Transverse colon (tissue), 4 donors: Measurements from ENCODE around the gene IL1RAPL1. TPM values are rescaled to one million over a fixed set of nuclear protein-coding genes. Genes with fewer than 3 reads are reported as not detected.

Source experiments
- DNase-seq: peaks from one replicate; pipeline ENCODE4 v3.0.0-alpha.2; 2019
- H3K27ac ChIP-seq, 4 donors: fragments of 200-600 bp; sonication (generic); 2 replicates each; pipeline ENCODE4 v1.5.1; 2016 to 2018; ENCODE audit warnings: inconsistent platforms in 4 of 4
- H3K27me3 ChIP-seq: fragments of 200-600 bp; sonication (generic); 2 replicates; pipeline ENCODE4 v1.5.1; 2017; ENCODE audit warnings: inconsistent platforms
- H3K36me3 ChIP-seq, 4 donors: fragments of 200-600 bp; sonication (generic); 2 replicates each; pipeline ENCODE4 v1.5.1; 2017 to 2019; ENCODE audit warnings: inconsistent platforms in 4 of 4
- H3K4me1 ChIP-seq, 4 donors: fragments of 200-600 bp; sonication (generic); 2 replicates each; pipeline ENCODE4 v1.5.1; 2017 to 2020; ENCODE audit warnings: inconsistent platforms in 4 of 4
- H3K4me3 ChIP-seq, 4 donors: fragments of 200-600 bp; sonication (generic); 1 replicate in 1 of 4; 2 replicates in 3 of 4; pipeline versions ENCODE4 v1.5.1 to v1.6.1; 2017 to 2019; ENCODE audit warnings: inconsistent platforms in 4 of 4
- H3K9me3 ChIP-seq, 2 donors: fragments of 200-600 bp; sonication (generic); 2 replicates each; pipeline ENCODE4 v1.5.1; 2017 to 2019; ENCODE audit warnings: inconsistent platforms in 2 of 2
- EP300 ChIP-seq: sonication (generic); formaldehyde crosslinking; IDR thresholded peaks from one replicate; pipeline ENCODE4 v1.6.1; 2017; ENCODE audit warnings: antibody characterized with exemption, low read depth
- POLR2A ChIP-seq: fragments of 450-650 bp; IDR thresholded peaks from one replicate; pipeline ENCODE4 v1.6.1; 2016; ENCODE audit warnings: antibody characterized with exemption, mild to moderate bottlenecking, moderate library complexity
- POLR2AphosphoS5 ChIP-seq, 3 donors: sonication (generic); formaldehyde crosslinking; IDR thresholded peaks; one replicate each; pipeline ENCODE4 v1.6.1; 2016; ENCODE audit warnings: antibody characterized with exemption in 3 of 3
- WGBS, 2 donors: methylation state at CpG; one replicate each; pipeline ENCODE4 v1.1.5; 2018; ENCODE audit warnings: low coverage in 1 of 2; 5-methylcytosine and 5-hydroxymethylcytosine counted together
- in situ Hi-C, 4 donors: fragments of 200-750 bp; cut with MboI; loops; one replicate each; pipeline versions ENCODE4 v1.15.0 to v1.15.1; 2017; ENCODE audit warnings: low sequenced_read_pairs in 3 of 4, low pct_ligation_motif_present in 1 of 4, low pct_unique_long_range_greater_than_20kb in 1 of 4
- intact Hi-C: fragments of 100-400 bp; cut with DNase I; formaldehyde crosslinking; loops from one replicate; pipeline ENCODE4 v1.15.1; 2023; ENCODE audit warnings: low total_unique reads
- total RNA-seq, 4 donors: library from RNA; depleted of rRNA; stranded (reverse); fragments of >200 nt; gene quantifications; one replicate each; pipeline ENCODE4 v1.1.0, GENCODE V29; 2016
- TF ChIP-seq, protein P1 (sequence below), 5 experiments: fragments of 200-600 bp in 3 of 5; fragments of 450-650 bp in 2 of 5; sonication (generic) in 3 of 5; IDR thresholded peaks; 1 replicate in 2 of 5; 2 replicates in 3 of 5; pipeline ENCODE4 v1.5.1; 2016 to 2017; ENCODE audit warnings: antibody characterized with exemption in 5 of 5, inconsistent platforms in 3 of 5, mild to moderate bottlenecking in 2 of 5, moderate library complexity in 1 of 5

IL1RAPL1 gene
- total RNA-seq, 4 donors from 2014 or later: 0.14 to 0.32 (median 0.20) TPM; not detected in 1

GRCh38 chrX:28910487-28910886 lies 323.2 kb downstream of the IL1RAPL1 start:
- in situ Hi-C loops: no loop called here
- WGBS, 2 donors: 20 to 39% methylated on average over 2 of the region's 2 CpGs
- DNase-seq: no peak

GRCh38 chrX:28920153-28920943 lies 333.1 kb downstream of the IL1RAPL1 start:
- Histone ChIP-seq H3K9me3 (no peaks in the 10 kb centered on the region), H3K4me3 (no peak overlapping the region), H3K36me3 (no peaks in the 10 kb centered on the region), H3K27me3 (no peaks in the 10 kb centered on the region), H3K4me1 (no peaks in the 10 kb centered on the region), H3K27ac (no peak overlapping the region)
- TF ChIP-seq POLR2A: no peak
- TF ChIP-seq EP300: no peak
- TF ChIP-seq POLR2AphosphoS5 (IDR thresholded peaks at IDR 0.05): no peak
- TF ChIP-seq, protein P1, sequence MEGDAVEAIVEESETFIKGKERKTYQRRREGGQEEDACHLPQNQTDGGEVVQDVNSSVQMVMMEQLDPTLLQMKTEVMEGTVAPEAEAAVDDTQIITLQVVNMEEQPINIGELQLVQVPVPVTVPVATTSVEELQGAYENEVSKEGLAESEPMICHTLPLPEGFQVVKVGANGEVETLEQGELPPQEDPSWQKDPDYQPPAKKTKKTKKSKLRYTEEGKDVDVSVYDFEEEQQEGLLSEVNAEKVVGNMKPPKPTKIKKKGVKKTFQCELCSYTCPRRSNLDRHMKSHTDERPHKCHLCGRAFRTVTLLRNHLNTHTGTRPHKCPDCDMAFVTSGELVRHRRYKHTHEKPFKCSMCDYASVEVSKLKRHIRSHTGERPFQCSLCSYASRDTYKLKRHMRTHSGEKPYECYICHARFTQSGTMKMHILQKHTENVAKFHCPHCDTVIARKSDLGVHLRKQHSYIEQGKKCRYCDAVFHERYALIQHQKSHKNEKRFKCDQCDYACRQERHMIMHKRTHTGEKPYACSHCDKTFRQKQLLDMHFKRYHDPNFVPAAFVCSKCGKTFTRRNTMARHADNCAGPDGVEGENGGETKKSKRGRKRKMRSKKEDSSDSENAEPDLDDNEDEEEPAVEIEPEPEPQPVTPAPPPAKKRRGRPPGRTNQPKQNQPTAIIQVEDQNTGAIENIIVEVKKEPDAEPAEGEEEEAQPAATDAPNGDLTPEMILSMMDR (IDR thresholded peaks at IDR 0.05): no peak
- intact Hi-C loops: no loop called here
- WGBS, 2 donors: 35 to 53% methylated on average over 2 to 5 of the region's 5 CpGs
- no peak for DNase-seq
- in situ Hi-C loops: no loop called here

More at GRCh38 chrX:28910487-28910886, 323.2 kb downstream of the IL1RAPL1 start:
- Histone ChIP-seq H3K27ac (no peak overlapping the region), H3K4me3 (no peak overlapping the region), H3K36me3 (no peaks in the 10 kb centered on the region), H3K27me3 (no peaks in the 10 kb centered on the region), H3K4me1 (no peaks in the 10 kb centered on the region), H3K9me3 (no peaks in the 10 kb centered on the region)
- intact Hi-C loops: no loop called here
- TF ChIP-seq EP300: no peak
- TF ChIP-seq, protein P1 (IDR thresholded peaks at IDR 0.05): no peak
- no peak for TF ChIP-seq POLR2A
- no peak for TF ChIP-seq POLR2AphosphoS5 (IDR thresholded peaks at IDR 0.05)

DNA sequence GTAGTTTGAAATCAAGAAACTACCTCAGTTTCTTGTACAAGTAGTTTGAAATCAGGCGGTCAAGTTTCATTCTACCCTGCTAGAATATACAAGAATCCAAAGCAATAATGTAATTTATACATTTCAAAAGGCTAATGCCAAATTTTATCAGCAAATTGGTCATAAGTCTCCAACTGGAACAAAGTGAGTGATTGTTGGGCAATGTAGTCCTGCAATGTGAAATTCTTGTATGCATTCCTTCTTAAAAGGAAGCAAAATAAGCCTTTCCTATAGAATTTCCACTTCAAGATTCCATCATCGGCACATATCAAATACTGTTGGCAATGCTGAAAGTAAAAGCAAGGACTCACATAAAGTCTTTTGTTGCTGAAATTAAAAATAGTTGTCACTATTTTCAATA lies 334.9 kb downstream of the IL1RAPL1 start:
- DNase-seq: no peak
- no peak for TF ChIP-seq POLR2AphosphoS5 (IDR thresholded peaks at IDR 0.05)
- TF ChIP-seq EP300: no peak
- TF ChIP-seq POLR2A: no peak
- TF ChIP-seq, protein P1 (IDR thresholded peaks at IDR 0.05): no peak
- 83 to 89% methylated on average over 1 to 2 of the region's 2 CpGs for WGBS, 2 donors
- Histone ChIP-seq H3K27me3 (no peaks in the 10 kb centered on the region), H3K4me1 (no peaks in the 10 kb centered on the region), H3K4me3 (no peak overlapping the region), H3K36me3 (no peaks in the 10 kb centered on the region), H3K27ac (no peak overlapping the region), H3K9me3 (no peaks in the 10 kb centered on the region)
- in situ Hi-C loops: no loop called here
- intact Hi-C loops: no loop called here

GRCh38 chrX:28946846-28947245 lies 359.6 kb downstream of the IL1RAPL1 start:
- Histone ChIP-seq H3K9me3 (no peaks in the 10 kb centered on the region), H3K27me3 (no peaks in the 10 kb centered on the region), H3K4me3 (no peak overlapping the region), H3K4me1 (no peaks in the 10 kb centered on the region), H3K36me3 (no peaks in the 10 kb centered on the region), H3K27ac (no peak overlapping the region)
- TF ChIP-seq POLR2A: no peak
- no peak for DNase-seq
- intact Hi-C loops (no loop called here), in situ Hi-C loops (no loop called here)
- 39% methylated on average over 3 of the region's 3 CpGs; no CpG with 5 or more reads in 1 of the 2 donors for WGBS, 2 donors
